Fibroblast of lung (primary cell): ENCODE measurements around the gene ANKS1B. TPM values are rescaled to one million over a fixed set of nuclear protein-coding genes. Genes with fewer than 3 reads are reported as not detected.

Experiments
- DNase-seq, 2 donors: peaks; one replicate each; pipeline versions ENCODE4 v3.0.0 to v3.0.0-alpha.2; 2010; ENCODE audit warnings: low read depth in 2 of 2
- H2AFZ ChIP-seq: 2 replicates; pipeline ENCODE4 v1.5.1; 2012; ENCODE audit warnings: low read length, control low read depth, inconsistent platforms
- H3K27ac ChIP-seq: 2 replicates; pipeline ENCODE4 v1.5.1; 2011; ENCODE audit warnings: low read length, control low read depth; ENCODE audit not compliant: insufficient read depth
- H3K27me3 ChIP-seq: 2 replicates; pipeline ENCODE4 v1.5.1; 2011; ENCODE audit warnings: mild to moderate bottlenecking, low read length; ENCODE audit not compliant: control insufficient read depth, insufficient read depth
- H3K36me3 ChIP-seq: 2 replicates; pipeline ENCODE4 v1.5.1; 2011; ENCODE audit warnings: low read length; ENCODE audit not compliant: control insufficient read depth, insufficient read depth
- H3K4me1 ChIP-seq: 2 replicates; pipeline ENCODE4 v1.5.1; 2011; ENCODE audit warnings: low read length; ENCODE audit not compliant: control insufficient read depth, insufficient read depth; ENCODE audit errors: extremely low read depth
- H3K4me2 ChIP-seq: 2 replicates; pipeline ENCODE4 v1.5.1; 2011; ENCODE audit warnings: low read length, control low read depth; ENCODE audit not compliant: insufficient read depth; ENCODE audit errors: extremely low read depth
- H3K4me3 ChIP-seq, 4 experiments: fragments of 200-600 bp in 1 of 4; sonication (generic) in 1 of 4; replicated peaks in 1 of 4; 2 replicates each; pipeline ENCODE4 v1.5.1; 2011 to 2016; ENCODE audit warnings: low read length in 4 of 4, low read depth in 3 of 4, mild to moderate bottlenecking in 3 of 4, control low read depth in 2 of 4, inconsistent platforms in 1 of 4, mixed read lengths in 1 of 4; ENCODE audit not compliant: insufficient read depth in 1 of 4; ENCODE audit errors: control extremely low read depth in 1 of 4
- H3K79me2 ChIP-seq: 2 replicates; pipeline ENCODE4 v1.5.1; 2012; ENCODE audit warnings: mild to moderate bottlenecking, low read length, inconsistent platforms; ENCODE audit not compliant: control insufficient read depth, insufficient read depth
- H3K9ac ChIP-seq: 2 replicates; pipeline ENCODE4 v1.5.1; 2011; ENCODE audit warnings: mild to moderate bottlenecking, low read length, control low read depth; ENCODE audit not compliant: insufficient read depth
- H3K9me3 ChIP-seq: 2 replicates; pipeline ENCODE4 v1.5.1; 2012; ENCODE audit warnings: low read depth, low read length; ENCODE audit not compliant: control insufficient read depth, insufficient read depth
- H4K20me1 ChIP-seq: 2 replicates; pipeline ENCODE4 v1.5.1; 2011; ENCODE audit warnings: low read length; ENCODE audit not compliant: control insufficient read depth, insufficient read depth; ENCODE audit errors: extremely low read depth
- CTCF ChIP-seq, 2 donors: IDR thresholded peaks in 1 of 2; conservative IDR thresholded peaks in 1 of 2; 1 replicate in 1 of 2; 2 replicates in 1 of 2; pipeline ENCODE4 v1.5.1; 2011 to 2012; ENCODE audit warnings: low read length in 2 of 2, control low read depth in 1 of 2, inconsistent platforms in 1 of 2, low read depth in 1 of 2, mild to moderate bottlenecking in 1 of 2
- EZH2 ChIP-seq: IDR thresholded peaks from 2 replicates; pipeline ENCODE4 v1.5.1; 2012; ENCODE audit warnings: low read length, control low read depth, mild to moderate bottlenecking; ENCODE audit errors: missing control alignments
- polyA plus RNA-seq, 2 donors: library from polyadenylated mRNA; depleted of rRNA in 1 of 2; stranded (reverse) in 1 of 2; unstranded in 1 of 2; fragments of >200 nt; gene quantifications; 2 replicates each; pipeline ENCODE4 v1.2.1, GENCODE V29; 2011 to 2012; ENCODE audit warnings: missing spikeins in 1 of 2
- total RNA-seq: library from RNA; depleted of rRNA; stranded (reverse); fragments of >200 nt; gene quantifications from 2 replicates; pipeline ENCODE4 v1.2.1, GENCODE V29; 2014

Gene ANKS1B
- total and polyA plus RNA-seq, 2 donors (not counting 1 experiment from before 2014, with no cell fraction given) = 0.11 to 0.83 TPM

DNA sequence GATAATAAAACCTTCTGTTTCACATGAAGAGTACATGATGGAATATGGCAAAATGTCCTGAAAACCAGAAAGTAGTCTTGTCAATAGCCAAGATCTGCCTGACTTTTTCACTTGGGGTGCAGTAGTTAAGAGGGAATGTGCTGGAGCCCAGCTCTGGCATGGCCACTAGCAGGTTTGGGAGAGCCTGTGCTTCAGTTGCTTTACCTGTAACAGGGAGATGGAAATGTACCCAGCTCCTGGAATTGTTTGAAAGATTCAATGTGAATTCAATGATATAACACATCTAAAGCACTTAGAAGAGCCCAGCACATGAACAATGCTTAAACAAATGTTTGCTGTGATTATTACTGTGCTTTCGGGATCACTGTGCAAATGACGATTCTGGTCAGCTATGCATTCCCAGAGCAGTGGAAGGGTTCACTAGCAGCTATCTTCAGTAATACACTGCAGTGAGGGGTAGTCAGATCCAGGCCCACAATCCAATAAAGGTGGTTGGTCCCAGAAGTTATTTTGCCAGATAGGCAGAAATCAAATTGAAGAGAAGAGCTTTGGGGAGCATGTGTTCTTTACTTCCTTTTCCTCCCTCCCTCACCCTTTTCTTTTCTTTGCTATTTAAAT is 1114.7 kb downstream of the ANKS1B start:
- H3K27ac ChIP-seq = no peak overlapping the region
- no peaks in the 10 kb centered on the region for H3K9me3 ChIP-seq
- TF ChIP-seq CTCF (conservative IDR thresholded peaks at IDR 0.05 in 1 of 2, IDR thresholded peaks at IDR 0.05 in 1 of 2; ENCODE audit: low read depth in 1 of 2, low read length in 2 of 2) (no peak), EZH2 (no peak)
- H3K79me2 ChIP-seq = no peaks in the 10 kb centered on the region
- no peaks in the 10 kb centered on the region for H4K20me1 ChIP-seq
- no peak overlapping the region for H3K4me2 ChIP-seq
- H3K9ac ChIP-seq = no peak overlapping the region
- H3K36me3 ChIP-seq = no peaks in the 10 kb centered on the region
- H2AFZ ChIP-seq = no peak overlapping the region
- H3K4me3 ChIP-seq = no peak overlapping the region
- H3K27me3 ChIP-seq = no peaks in the 10 kb centered on the region
- H3K4me1 ChIP-seq = no peaks in the 10 kb centered on the region
- DNase-seq = no peak

DNA sequence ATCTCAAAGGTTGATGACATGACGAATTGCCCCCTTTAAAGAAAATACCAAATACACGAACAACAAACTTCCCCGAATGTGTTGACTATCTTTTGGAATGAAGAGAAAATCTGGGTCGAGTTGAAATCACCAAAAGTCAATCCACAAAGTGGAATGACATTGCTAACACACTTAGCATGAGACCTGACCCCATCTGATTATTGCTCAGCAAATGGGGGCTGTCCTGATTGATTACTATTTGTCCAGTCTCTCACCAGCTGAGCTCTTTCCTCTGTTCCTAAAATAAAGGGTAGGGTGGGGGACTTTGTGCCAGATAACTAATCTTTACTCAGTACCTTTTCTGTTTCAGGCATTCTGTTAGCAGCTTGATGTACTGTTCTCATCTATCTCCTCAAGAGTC is 1116.2 kb downstream of the ANKS1B start:
- no peak overlapping the region for H3K9ac ChIP-seq
- no peaks in the 10 kb centered on the region for H3K27me3 ChIP-seq
- no peak overlapping the region for H3K27ac ChIP-seq
- H3K36me3 ChIP-seq = no peaks in the 10 kb centered on the region
- TF ChIP-seq EZH2 (no peak), CTCF (conservative IDR thresholded peaks at IDR 0.05 in 1 of 2, IDR thresholded peaks at IDR 0.05 in 1 of 2; ENCODE audit: low read depth in 1 of 2, low read length in 2 of 2) (no peak)
- no peaks in the 10 kb centered on the region for H3K4me1 ChIP-seq
- H3K9me3 ChIP-seq = no peaks in the 10 kb centered on the region
- no peak for DNase-seq
- H3K4me2 ChIP-seq = no peak overlapping the region
- H2AFZ ChIP-seq = no peak overlapping the region
- H3K4me3 ChIP-seq = no peak overlapping the region
- H3K79me2 ChIP-seq = no peaks in the 10 kb centered on the region
- no peaks in the 10 kb centered on the region for H4K20me1 ChIP-seq

DNA sequence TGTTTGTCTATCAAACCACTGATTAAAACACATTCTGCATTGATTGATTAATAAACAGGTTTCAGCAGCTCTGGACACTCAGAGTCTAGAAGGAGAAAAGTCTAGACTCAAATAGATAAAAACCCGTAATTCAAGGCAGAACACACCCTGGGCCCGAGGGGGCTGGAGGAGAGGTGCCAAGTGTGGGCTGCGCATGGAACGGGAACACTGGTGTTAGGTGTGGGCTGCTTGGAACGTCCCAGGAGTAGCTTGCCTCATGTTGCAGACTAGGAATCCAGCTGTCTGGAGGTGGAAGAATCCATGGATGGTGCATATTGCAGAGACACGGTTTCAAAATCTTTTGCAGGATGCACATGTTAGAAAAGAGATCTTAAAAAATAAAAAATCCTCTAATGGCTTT is 1116.7 kb downstream of the ANKS1B start:
- no peak overlapping the region for H3K4me2 ChIP-seq
- TF ChIP-seq CTCF (conservative IDR thresholded peaks at IDR 0.05 in 1 of 2, IDR thresholded peaks at IDR 0.05 in 1 of 2; ENCODE audit: low read depth in 1 of 2, low read length in 2 of 2) = no peak
- no peak for TF ChIP-seq EZH2
- no peaks in the 10 kb centered on the region for H3K36me3 ChIP-seq
- H3K4me1 ChIP-seq = no peaks in the 10 kb centered on the region
- no peak for DNase-seq
- no peak overlapping the region for H3K27ac ChIP-seq
- H3K79me2 ChIP-seq = no peaks in the 10 kb centered on the region
- H3K4me3 ChIP-seq = no peak overlapping the region
- H3K9me3 ChIP-seq = no peaks in the 10 kb centered on the region
- H3K27me3 ChIP-seq = no peaks in the 10 kb centered on the region
- no peak overlapping the region for H3K9ac ChIP-seq
- no peaks in the 10 kb centered on the region for H4K20me1 ChIP-seq
- no peak overlapping the region for H2AFZ ChIP-seq
